PC-9 (cell line): ENCODE results near the gene ACBD6. TPM values are rescaled to one million over a fixed set of nuclear protein-coding genes. Genes with fewer than 3 reads are reported as not detected.

Source experiments
- BruUV-seq: library from RNA; stranded (reverse); fragments of 400-500 nt; replicated peaks from 2 replicates; lab custom pipeline; 2021; lab: Mats Ljungman, UMichigan
- CTCF ChIA-PET: fragments of 300-600 bp; sonication (Branson Sonifier 250); formaldehyde crosslinking; loops from one replicate; lab custom pipeline; 2022; ENCODE audit warnings: antibody characterized with exemption; lab: Charles Lee
- POLR2A ChIA-PET: fragments of 300-600 bp; sonication (Branson Sonifier 250); formaldehyde crosslinking; loops from one replicate; lab custom pipeline; 2022; ENCODE audit warnings: antibody characterized with exemption; ENCODE audit not compliant: unreplicated experiment; lab: Charles Lee
- DNase-seq, 2 experiments: peaks; one replicate each; pipeline versions ENCODE4 v3.0.0 to v3.0.0-alpha.2; 2015 to 2022; ENCODE audit warnings: mixed read lengths in 1 of 2
- H2AFZ ChIP-seq: fragments of 200-600 bp; sonication (generic); 2 replicates; pipeline ENCODE4 v1.8.1; 2017; ENCODE audit warnings: antibody characterized with exemption
- H3F3A ChIP-seq: fragments of 200-600 bp; sonication (generic); 2 replicates; pipeline ENCODE4 v1.8.1; 2017; ENCODE audit warnings: antibody characterized with exemption, mild to moderate bottlenecking, low read depth; ENCODE audit not compliant: insufficient read depth
- H3K27ac ChIP-seq: fragments of 200-600 bp; sonication (generic); 2 replicates; pipeline ENCODE4 v1.6.1; 2016; ENCODE audit warnings: mixed run types
- H3K27me3 ChIP-seq: fragments of 200-600 bp; sonication (generic); 2 replicates; pipeline ENCODE4 v1.6.1; 2016; ENCODE audit warnings: low read depth, mixed run types; ENCODE audit not compliant: insufficient read depth
- H3K36me3 ChIP-seq: fragments of 200-600 bp; sonication (generic); 2 replicates; pipeline ENCODE4 v1.6.1; 2016; ENCODE audit warnings: low read depth, mixed run types
- H3K4me1 ChIP-seq: fragments of 200-600 bp; sonication (generic); replicated peaks from 2 replicates; pipeline ENCODE4 v1.6.1; 2016; ENCODE audit warnings: mixed run types; ENCODE audit not compliant: insufficient read depth
- H3K4me2 ChIP-seq: fragments of 200-600 bp; sonication (generic); 2 replicates; pipeline ENCODE4 v1.6.1; 2017; ENCODE audit warnings: mixed run types
- H3K4me3 ChIP-seq: fragments of 200-600 bp; sonication (generic); 2 replicates; pipeline ENCODE4 v1.6.1; 2016; ENCODE audit warnings: mixed run types
- H3K79me2 ChIP-seq: fragments of 200-600 bp; sonication (generic); 2 replicates; pipeline ENCODE4 v1.6.1; 2017; ENCODE audit warnings: low read depth, mixed run types
- H3K9me2 ChIP-seq: fragments of 200-600 bp; sonication (generic); 2 replicates; pipeline ENCODE4 v1.8.1; 2017; ENCODE audit warnings: mild to moderate bottlenecking; ENCODE audit not compliant: insufficient read depth
- H3K9me3 ChIP-seq: fragments of 200-600 bp; sonication (generic); 2 replicates; pipeline ENCODE4 v1.8.1; 2016; ENCODE audit warnings: low read depth; ENCODE audit not compliant: insufficient read depth
- H4K20me1 ChIP-seq: fragments of 200-600 bp; sonication (generic); 2 replicates; pipeline ENCODE4 v1.8.1; 2017; ENCODE audit not compliant: insufficient read depth
- EZH2 ChIP-seq: fragments of 200-600 bp; sonication (generic); IDR thresholded peaks from 2 replicates; pipeline ENCODE4 v1.8.0; 2017; ENCODE audit warnings: antibody characterized with exemption, low read depth
- intact Hi-C: fragments of 100-400 bp; cut with micrococcal nuclease; formaldehyde crosslinking; loops from one replicate; pipeline ENCODE4 v1.10.0; 2022; ENCODE audit not compliant: unreplicated experiment
- microRNA-seq: library from miRNA; unstranded; fragments of <30 nt; microRNA quantifications from one replicate; pipeline ENCODE4 v1.2.0, GENCODE V29; 2021; ENCODE audit warnings: borderline number of aligned reads, borderline replicate concordance
- total RNA-seq: library from RNA; stranded (reverse); gene quantifications from 2 replicates; pipeline ENCODE4 v1.2.3, GENCODE V29; 2021
- TF ChIP-seq, protein P1 (sequence below): fragments of 200-600 bp; sonication (generic); conservative IDR thresholded peaks from 2 replicates; pipeline ENCODE4 v1.6.1; 2017; ENCODE audit warnings: mixed run types, antibody characterized with exemption, mild to moderate bottlenecking, moderate library complexity

Gene ACBD6
- total RNA-seq, 1 experiment from 2014 or later: 61.0 TPM

DNA sequence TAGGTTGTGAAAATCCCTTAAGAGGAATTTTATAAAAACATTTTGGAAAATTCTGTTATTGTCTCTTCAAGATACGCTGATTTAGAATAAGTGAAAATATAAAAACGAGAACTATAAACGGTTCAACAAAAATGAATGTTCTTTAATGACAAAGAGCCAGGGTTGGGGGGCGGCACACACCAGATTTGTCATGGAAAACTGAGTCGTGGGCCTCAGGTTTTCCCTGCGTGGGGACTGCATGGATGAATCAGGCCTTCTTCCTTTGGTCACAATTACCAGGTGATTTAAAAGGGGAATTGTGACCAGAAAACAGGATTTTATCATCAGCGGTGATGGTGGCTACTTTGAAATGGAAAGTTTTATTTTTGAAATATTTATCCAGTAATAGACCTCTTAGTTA lies 263.7 kb downstream of the ACBD6 start:
- Histone ChIP-seq H4K20me1 (no peaks in the 10 kb centered on the region), H3K9me3 (no peaks in the 10 kb centered on the region), H3K27me3 (no peaks in the 10 kb centered on the region), H3K27ac (no peak overlapping the region), H2AFZ (no peak overlapping the region), H3F3A (no peaks in the 10 kb centered on the region), H3K9me2 (no peaks in the 10 kb centered on the region), H3K36me3 (no peaks in the 10 kb centered on the region), H3K4me3 (no peak overlapping the region), H3K4me2 (no peak overlapping the region), H3K4me1 (no peaks in the 10 kb centered on the region), H3K79me2 (no peaks in the 10 kb centered on the region)
- BruUV-seq: no TSS peak
- DNase-seq: no peak
- TF ChIP-seq, protein P1, sequence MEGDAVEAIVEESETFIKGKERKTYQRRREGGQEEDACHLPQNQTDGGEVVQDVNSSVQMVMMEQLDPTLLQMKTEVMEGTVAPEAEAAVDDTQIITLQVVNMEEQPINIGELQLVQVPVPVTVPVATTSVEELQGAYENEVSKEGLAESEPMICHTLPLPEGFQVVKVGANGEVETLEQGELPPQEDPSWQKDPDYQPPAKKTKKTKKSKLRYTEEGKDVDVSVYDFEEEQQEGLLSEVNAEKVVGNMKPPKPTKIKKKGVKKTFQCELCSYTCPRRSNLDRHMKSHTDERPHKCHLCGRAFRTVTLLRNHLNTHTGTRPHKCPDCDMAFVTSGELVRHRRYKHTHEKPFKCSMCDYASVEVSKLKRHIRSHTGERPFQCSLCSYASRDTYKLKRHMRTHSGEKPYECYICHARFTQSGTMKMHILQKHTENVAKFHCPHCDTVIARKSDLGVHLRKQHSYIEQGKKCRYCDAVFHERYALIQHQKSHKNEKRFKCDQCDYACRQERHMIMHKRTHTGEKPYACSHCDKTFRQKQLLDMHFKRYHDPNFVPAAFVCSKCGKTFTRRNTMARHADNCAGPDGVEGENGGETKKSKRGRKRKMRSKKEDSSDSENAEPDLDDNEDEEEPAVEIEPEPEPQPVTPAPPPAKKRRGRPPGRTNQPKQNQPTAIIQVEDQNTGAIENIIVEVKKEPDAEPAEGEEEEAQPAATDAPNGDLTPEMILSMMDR: no peak
- no peak for TF ChIP-seq EZH2
- intact Hi-C loops: no loop called here
- CTCF ChIA-PET: no interaction called here
- POLR2A ChIA-PET: no interaction called here

Small RNA genes within 50 kb of the gene (microRNA-seq; reads per million reads assigned to microRNA genes)
- not detected for gene MIR3121

Other genes starting within 250 kb of the ACBD6 start
- not detected in 2 replicates for gene OVAAL, start 56.4 kb upstream of the ACBD6 start, total RNA-seq
- gene XPR1, start 129.4 kb upstream of the ACBD6 start, total RNA-seq: 10.4 and 16.8 TPM in 2 replicates